ENCODE results near the gene MMP1. TPM values are rescaled to one million over a fixed set of nuclear protein-coding genes. Genes with fewer than 3 reads are reported as not detected.
A peak's percentile ranks its signal among the peaks of the same experiment; 100 is the strongest.

The MMP1 gene
- total RNA-seq, 8 experiments from 2014 or later = 0.61 to 2.6 (median 1.0) TPM; not detected in 4

GRCh38 chr11:102773386-102773785, 24.6 kb downstream of the MMP1 start:
- WGBS, 10 experiments = 20 to 100% (median 64%) methylated on average over 1 to 4 of the region's 4 CpGs
- H3K4me3 ChIP-seq = no peak overlapping the region
- peaks cover 0 to 3% of the 10 kb centered on the region in 2 donors for H3K4me1 ChIP-seq (replicated peaks in 1 of 2)
- in situ Hi-C loops (cut with MboI; ENCODE audit: low pct_unique_long_range_greater_than_20kb in 2 of 9, low sequenced_read_pairs in 9 of 9, unreplicated experiment in 9 of 9) = no loop called here
- no peak for ATAC-seq (replicated peaks in 6 of 8)
- no peak overlapping the region for H3K27ac ChIP-seq

DNA sequence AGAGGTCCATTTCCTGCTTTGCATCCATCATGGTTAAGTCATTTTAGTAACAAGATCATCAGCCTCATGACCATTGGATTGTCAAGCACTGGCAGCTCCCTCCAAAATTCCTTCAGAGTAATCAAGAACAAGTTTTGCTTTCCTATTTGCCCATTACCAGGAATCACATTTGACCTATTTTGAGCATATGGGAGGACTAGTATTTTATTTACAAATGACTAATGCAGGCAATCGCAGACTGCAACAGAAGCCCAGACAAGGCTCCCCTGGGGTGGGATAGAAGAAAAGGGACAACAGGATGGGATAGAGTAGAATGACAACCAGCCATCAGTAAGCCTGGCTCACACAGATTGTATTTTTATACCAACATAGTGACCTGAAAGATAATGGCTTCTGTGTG, 26.6 kb downstream of the MMP1 start:
- no peak overlapping the region for H3K27ac ChIP-seq
- no peak overlapping the region for H3K4me3 ChIP-seq
- no peak for ATAC-seq (replicated peaks in 6 of 8)
- 0 to 100% (median 43%) methylated on average over 1 of the region's 1 CpG; no CpG with 5 or more reads in 4 of the 10 experiments for WGBS, 10 experiments
- H3K4me1 ChIP-seq (replicated peaks in 1 of 2) = peaks cover 0 to 3% of the 10 kb centered on the region in 2 donors
- in situ Hi-C loops (cut with MboI; ENCODE audit: low pct_unique_long_range_greater_than_20kb in 2 of 9, low sequenced_read_pairs in 9 of 9, unreplicated experiment in 9 of 9) = no loop called here

DNA sequence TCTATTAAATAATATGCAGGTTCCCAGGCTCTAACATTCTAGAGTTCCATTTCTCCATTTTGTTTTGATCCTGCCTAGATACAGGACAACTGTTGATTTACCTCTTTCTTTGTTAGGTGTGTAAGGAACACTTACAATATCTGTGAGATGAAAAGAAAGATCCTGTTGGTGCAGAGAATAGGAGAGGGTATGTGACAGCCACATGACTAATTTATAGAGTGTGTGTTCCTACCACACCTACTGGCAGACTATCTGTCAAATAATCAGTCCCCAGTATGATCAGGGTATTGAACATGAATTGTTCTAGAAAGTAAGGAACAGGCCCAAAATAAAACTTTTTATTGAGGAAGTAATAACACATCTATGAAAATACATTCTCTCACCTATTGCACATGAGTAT, 27.8 kb downstream of the MMP1 start:
- in situ Hi-C loops (cut with MboI; ENCODE audit: low pct_unique_long_range_greater_than_20kb in 2 of 9, low sequenced_read_pairs in 9 of 9, unreplicated experiment in 9 of 9) = no loop called here
- ATAC-seq (replicated peaks in 6 of 8) = no peak
- Histone ChIP-seq H3K4me3 (no peak overlapping the region), H3K27ac (no peak overlapping the region), H3K4me1 (replicated peaks in 1 of 2) (peaks cover 0 to 3% of the 10 kb centered on the region in 2 donors)

DNA sequence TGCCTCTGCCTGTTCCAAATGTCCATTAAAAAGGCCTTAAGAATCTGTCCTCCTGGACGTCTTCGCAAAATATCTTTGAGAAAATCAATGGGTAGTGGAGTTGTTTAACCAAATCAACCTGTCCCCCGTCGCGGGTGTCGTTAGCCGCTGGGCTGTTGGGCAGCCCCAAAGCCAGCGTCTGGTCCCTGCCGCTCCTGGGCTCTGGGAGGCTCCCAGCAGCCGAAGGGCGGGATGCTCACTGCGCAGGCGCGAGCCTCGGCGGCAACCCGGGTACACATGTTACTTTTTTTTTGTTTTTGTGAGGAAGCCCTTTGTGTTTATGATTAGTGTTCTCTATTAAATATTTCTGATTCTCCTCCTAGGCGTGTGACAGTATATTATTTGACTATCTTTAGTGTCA, 30.2 kb downstream of the MMP1 start:
- 43 to 97% (median 90%) methylated on average over 1 to 11 of the region's 18 CpGs; no CpG with 5 or more reads in 3 of the 10 experiments for WGBS, 10 experiments
- ATAC-seq (replicated peaks in 6 of 8) = no peak
- in situ Hi-C loops (cut with MboI; ENCODE audit: low pct_unique_long_range_greater_than_20kb in 2 of 9, low sequenced_read_pairs in 9 of 9, unreplicated experiment in 9 of 9) = no loop called here
- Histone ChIP-seq H3K27ac (no peak overlapping the region), H3K4me3 (no peak overlapping the region), H3K4me1 (replicated peaks in 1 of 2) (no peaks in the 10 kb centered on the region)

DNA sequence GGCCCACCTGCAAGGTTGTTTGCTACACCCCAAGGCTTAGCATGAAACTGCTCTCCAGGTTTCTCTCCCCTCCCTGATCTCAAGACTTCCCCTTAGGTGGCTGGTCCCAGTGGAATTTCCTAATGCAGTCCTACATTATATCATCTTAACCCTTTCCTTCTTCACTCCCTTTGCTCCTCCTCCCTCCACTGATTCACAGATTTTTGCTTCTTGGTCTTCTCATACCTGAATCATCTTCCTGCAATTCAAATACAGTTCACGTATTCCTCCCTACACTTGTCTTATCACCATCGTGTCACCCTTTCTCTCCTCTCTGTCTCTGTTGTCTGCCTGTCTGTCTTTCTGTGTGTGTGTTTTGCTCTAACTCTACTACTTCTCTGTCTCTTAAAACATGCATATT, 34.5 kb downstream of the MMP1 start:
- H3K27ac ChIP-seq = no peak overlapping the region
- ATAC-seq (replicated peaks in 6 of 8) = no peak

DNA sequence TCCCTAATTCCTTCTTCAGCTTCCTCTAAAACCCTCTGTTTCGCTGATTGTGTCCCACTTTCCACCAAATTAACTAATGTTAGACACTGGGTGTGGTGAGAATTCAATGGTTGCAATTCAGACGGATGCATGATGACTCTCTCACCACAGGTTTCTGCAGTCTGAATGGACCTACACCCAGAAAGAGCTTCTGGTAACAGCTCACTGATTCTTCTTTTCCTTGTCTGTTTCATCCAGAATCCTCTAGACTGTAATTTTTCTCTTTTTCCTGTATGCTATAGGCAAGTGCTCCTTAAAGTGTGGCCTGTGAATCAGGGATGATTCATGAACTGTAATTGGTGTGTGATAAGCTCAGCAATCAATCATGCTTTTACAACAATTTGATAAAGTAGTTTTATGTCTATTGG, 35.6 kb downstream of the MMP1 start:
- Histone ChIP-seq H3K4me3 (no peak overlapping the region), H3K27ac (no peak overlapping the region), H3K4me1 (replicated peaks in 1 of 2) (peaks cover 0 to 4% of the 10 kb centered on the region in 2 donors)
- peak in 4 of 8 experiments; percentile 55 to 83 (median 69) for ATAC-seq (replicated peaks in 6 of 8)
- WGBS, 10 experiments = 0 to 71% (median 20%) methylated on average over 1 to 2 of the region's 2 CpGs; no CpG with 5 or more reads in 3 of the 10 experiments
- in situ Hi-C loops (cut with MboI; ENCODE audit: low pct_unique_long_range_greater_than_20kb in 2 of 9, low sequenced_read_pairs in 9 of 9, unreplicated experiment in 9 of 9) = no loop called here

More for the DNA sequence above, 34.5 kb downstream of the MMP1 start:
- H3K4me3 ChIP-seq = no peak overlapping the region
- WGBS, 10 experiments = 0 to 100% (median 61%) methylated on average over 1 to 2 of the region's 2 CpGs
- in situ Hi-C loops (cut with MboI; ENCODE audit: low pct_unique_long_range_greater_than_20kb in 2 of 9, low sequenced_read_pairs in 9 of 9, unreplicated experiment in 9 of 9) = no loop called here
- H3K4me1 ChIP-seq (replicated peaks in 1 of 2) = peaks cover 0 to 4% of the 10 kb centered on the region in 2 donors

- Histone ChIP-seq H3K27ac (no peak overlapping the region), H3K4me1 (replicated peaks in 1 of 2) (peaks cover 0 to 4% of the 10 kb centered on the region in 2 donors), H3K4me3 (no peak overlapping the region)
- WGBS, 10 experiments = 40 to 100% (median 79%) methylated on average over 1 to 4 of the region's 4 CpGs; no CpG with 5 or more reads in 1 of the 10 experiments
- ATAC-seq (replicated peaks in 6 of 8) = peak in 2 of 8 experiments; percentile 30 to 38
- in situ Hi-C loops (cut with MboI; ENCODE audit: low pct_unique_long_range_greater_than_20kb in 2 of 9, low sequenced_read_pairs in 9 of 9, unreplicated experiment in 9 of 9) = no loop called here
Observed at GRCh38 chr11:102761646-102762238, 36.2 kb downstream of the MMP1 start.

DNA sequence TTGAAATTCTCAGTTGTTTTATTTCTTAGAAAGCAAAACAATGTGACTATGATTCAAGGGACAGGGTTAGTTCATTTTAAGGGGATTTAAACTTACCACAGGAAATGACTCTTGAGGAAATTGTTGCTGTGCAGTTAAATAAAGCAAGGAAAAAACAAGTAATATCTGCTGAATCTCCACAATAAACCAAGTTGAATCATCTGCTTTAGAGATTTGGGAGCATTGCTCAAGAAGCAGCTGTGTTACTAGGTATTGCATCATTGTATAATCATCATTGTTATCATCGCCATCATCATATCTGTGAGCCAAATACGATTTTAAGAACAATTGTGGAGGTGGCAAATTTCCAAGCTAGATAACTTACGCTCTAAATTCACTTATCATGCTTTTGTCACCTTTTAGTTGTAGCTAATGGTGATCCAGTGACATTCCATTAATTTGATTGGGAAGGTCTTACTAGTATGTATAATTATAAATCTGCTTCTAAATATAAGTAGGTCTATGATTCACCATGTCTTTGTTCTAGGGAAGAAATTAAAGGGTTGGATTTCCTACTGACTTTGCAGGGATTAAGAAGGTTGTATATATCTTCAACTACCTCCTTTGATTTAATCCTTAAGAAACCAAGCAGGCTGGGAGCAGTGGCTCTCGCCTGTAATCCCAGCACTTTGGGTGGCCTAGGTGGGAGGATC, 37.5 kb downstream of the MMP1 start:
- in situ Hi-C loops (cut with MboI; ENCODE audit: low pct_unique_long_range_greater_than_20kb in 2 of 9, low sequenced_read_pairs in 9 of 9, unreplicated experiment in 9 of 9) = no loop called here
- peak overlapping the region in 1 of 5 donors; percentile 6 for H3K4me3 ChIP-seq
- no peak overlapping the region for H3K27ac ChIP-seq
- WGBS, 10 experiments = 0 to 94% (median 80%) methylated on average over 1 to 4 of the region's 4 CpGs; no CpG with 5 or more reads in 1 of the 10 experiments
- peaks cover 0 to 4% of the 10 kb centered on the region in 2 donors for H3K4me1 ChIP-seq (replicated peaks in 1 of 2)
- ATAC-seq (replicated peaks in 6 of 8) = peak in 5 of 8 experiments; percentile 66 to 78 (median 70)

GRCh38 chr11:102757823-102758549, 40.0 kb downstream of the MMP1 start:
- in situ Hi-C loops (cut with MboI; ENCODE audit: low pct_unique_long_range_greater_than_20kb in 2 of 9, low sequenced_read_pairs in 9 of 9, unreplicated experiment in 9 of 9) = no loop called here
- H3K4me3 ChIP-seq = no peak overlapping the region
- WGBS, 10 experiments = 65 to 88% (median 68%) methylated on average over 1 to 2 of the region's 2 CpGs; no CpG with 5 or more reads in 2 of the 10 experiments
- no peak overlapping the region for H3K27ac ChIP-seq
- ATAC-seq (replicated peaks in 6 of 8) = peak in 2 of 8 experiments; percentile 17 to 22
- peaks cover 0 to 4% of the 10 kb centered on the region in 2 donors for H3K4me1 ChIP-seq (replicated peaks in 1 of 2)

DNA sequence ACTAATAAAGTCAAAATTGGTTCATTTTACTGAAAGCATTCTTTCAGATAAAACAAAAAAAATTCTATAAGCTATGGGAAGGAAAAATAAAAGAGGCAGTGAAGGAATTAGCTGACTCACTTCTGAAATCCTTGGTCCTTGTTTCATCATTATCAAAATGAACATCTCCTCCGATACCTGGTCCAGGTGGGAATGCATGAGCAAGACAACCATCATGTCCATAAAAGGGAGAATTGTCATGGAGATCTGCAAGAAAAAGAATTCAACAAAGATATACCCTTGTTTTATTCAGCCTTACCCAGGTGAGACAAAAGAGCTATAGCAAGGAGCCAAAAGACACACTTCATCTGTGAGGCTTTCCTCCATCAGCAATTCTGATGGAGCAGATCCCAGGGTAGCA, 44.7 kb downstream of the MMP1 start:
- H3K27ac ChIP-seq = no peak overlapping the region
- no peaks in the 10 kb centered on the region for H3K4me1 ChIP-seq (replicated peaks in 1 of 2)
- no peak for ATAC-seq (replicated peaks in 6 of 8)
- WGBS, 10 experiments = 20 to 100% (median 100%) methylated on average over 1 of the region's 1 CpG; no CpG with 5 or more reads in 1 of the 10 experiments
- H3K4me3 ChIP-seq = no peak overlapping the region
- in situ Hi-C loops (cut with MboI; ENCODE audit: low pct_unique_long_range_greater_than_20kb in 2 of 9, low sequenced_read_pairs in 9 of 9, unreplicated experiment in 9 of 9) = no loop called here

GRCh38 chr11:102751673-102752072, 46.3 kb downstream of the MMP1 start:
- no peak for ATAC-seq (replicated peaks in 6 of 8)
- no peak overlapping the region for H3K4me3 ChIP-seq
- no peaks in the 10 kb centered on the region for H3K4me1 ChIP-seq (replicated peaks in 1 of 2)
- in situ Hi-C loops (cut with MboI; ENCODE audit: low pct_unique_long_range_greater_than_20kb in 2 of 9, low sequenced_read_pairs in 9 of 9, unreplicated experiment in 9 of 9) = no loop called here
- H3K27ac ChIP-seq = no peak overlapping the region

- ATAC-seq (replicated peaks in 6 of 8) = peak in 2 of 8 experiments; percentile 64 to 74
- in situ Hi-C loops (cut with MboI; ENCODE audit: low pct_unique_long_range_greater_than_20kb in 2 of 9, low sequenced_read_pairs in 9 of 9, unreplicated experiment in 9 of 9) = no loop called here
- no peak overlapping the region for H3K4me3 ChIP-seq
- no peaks in the 10 kb centered on the region for H3K4me1 ChIP-seq (replicated peaks in 1 of 2)
- no peak overlapping the region for H3K27ac ChIP-seq
Observed at GRCh38 chr11:102749101-102749722, 48.7 kb downstream of the MMP1 start.
